ENCODE measurements around the gene CALHM2.

- TF ChIP-seq, protein P1, sequence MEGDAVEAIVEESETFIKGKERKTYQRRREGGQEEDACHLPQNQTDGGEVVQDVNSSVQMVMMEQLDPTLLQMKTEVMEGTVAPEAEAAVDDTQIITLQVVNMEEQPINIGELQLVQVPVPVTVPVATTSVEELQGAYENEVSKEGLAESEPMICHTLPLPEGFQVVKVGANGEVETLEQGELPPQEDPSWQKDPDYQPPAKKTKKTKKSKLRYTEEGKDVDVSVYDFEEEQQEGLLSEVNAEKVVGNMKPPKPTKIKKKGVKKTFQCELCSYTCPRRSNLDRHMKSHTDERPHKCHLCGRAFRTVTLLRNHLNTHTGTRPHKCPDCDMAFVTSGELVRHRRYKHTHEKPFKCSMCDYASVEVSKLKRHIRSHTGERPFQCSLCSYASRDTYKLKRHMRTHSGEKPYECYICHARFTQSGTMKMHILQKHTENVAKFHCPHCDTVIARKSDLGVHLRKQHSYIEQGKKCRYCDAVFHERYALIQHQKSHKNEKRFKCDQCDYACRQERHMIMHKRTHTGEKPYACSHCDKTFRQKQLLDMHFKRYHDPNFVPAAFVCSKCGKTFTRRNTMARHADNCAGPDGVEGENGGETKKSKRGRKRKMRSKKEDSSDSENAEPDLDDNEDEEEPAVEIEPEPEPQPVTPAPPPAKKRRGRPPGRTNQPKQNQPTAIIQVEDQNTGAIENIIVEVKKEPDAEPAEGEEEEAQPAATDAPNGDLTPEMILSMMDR (IDR thresholded peaks at IDR 0.05): no peak
- TF ChIP-seq POLR2A (IDR thresholded peaks at IDR 0.05): no peak
Measured at GRCh38 chr10:103445767-103446567, 6.2 kb downstream of the CALHM2 start.

Data from esophagus squamous epithelium (tissue), 4 donors.